Epithelial cell of proximal tubule (primary cell): ENCODE data around the gene CPXM1. TPM values are rescaled to one million over a fixed set of nuclear protein-coding genes. Genes with fewer than 3 reads are reported as not detected.

ENCODE experiments used
- DNase-seq: peaks from one replicate; pipeline ENCODE4 v3.0.0-alpha.2; 2011; ENCODE audit warnings: low read depth
- H3K4me3 ChIP-seq: 2 replicates; pipeline ENCODE4 v1.5.1; 2011; ENCODE audit warnings: low read depth, mild to moderate bottlenecking, low read length
- total RNA-seq: library from RNA; depleted of rRNA; stranded (reverse); fragments of >200 nt; gene quantifications from 2 replicates; pipeline ENCODE4 v1.2.3, GENCODE V29; 2015
- TF ChIP-seq, protein P1 (sequence below): conservative IDR thresholded peaks from 2 replicates; pipeline ENCODE4 v1.5.1; 2012; ENCODE audit warnings: low read depth, mild to moderate bottlenecking, low read length

CPXM1 gene
- total RNA-seq, 1 donor from 2014 or later, result 38.1 TPM

DNA sequence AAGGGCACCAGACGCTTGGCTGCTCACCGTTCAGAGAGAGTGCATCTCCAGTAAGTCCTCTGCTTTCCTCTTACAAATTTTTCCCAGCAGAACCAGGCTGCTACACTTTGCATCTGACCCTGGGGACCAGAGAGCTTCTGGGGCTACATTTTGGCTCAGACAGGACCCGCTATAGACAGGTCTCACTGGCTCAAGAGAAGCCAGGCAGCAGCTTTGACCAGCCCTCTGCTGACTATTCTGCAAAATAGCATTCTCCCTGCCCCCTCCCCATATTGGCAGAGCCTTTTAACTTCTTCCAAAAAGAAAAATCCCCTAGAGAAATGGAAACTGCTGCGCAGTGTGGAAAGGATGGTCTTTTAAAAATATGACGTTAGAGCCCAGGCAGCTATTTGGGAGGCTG, 37.2 kb downstream of the CPXM1 start:
- TF ChIP-seq, protein P1, sequence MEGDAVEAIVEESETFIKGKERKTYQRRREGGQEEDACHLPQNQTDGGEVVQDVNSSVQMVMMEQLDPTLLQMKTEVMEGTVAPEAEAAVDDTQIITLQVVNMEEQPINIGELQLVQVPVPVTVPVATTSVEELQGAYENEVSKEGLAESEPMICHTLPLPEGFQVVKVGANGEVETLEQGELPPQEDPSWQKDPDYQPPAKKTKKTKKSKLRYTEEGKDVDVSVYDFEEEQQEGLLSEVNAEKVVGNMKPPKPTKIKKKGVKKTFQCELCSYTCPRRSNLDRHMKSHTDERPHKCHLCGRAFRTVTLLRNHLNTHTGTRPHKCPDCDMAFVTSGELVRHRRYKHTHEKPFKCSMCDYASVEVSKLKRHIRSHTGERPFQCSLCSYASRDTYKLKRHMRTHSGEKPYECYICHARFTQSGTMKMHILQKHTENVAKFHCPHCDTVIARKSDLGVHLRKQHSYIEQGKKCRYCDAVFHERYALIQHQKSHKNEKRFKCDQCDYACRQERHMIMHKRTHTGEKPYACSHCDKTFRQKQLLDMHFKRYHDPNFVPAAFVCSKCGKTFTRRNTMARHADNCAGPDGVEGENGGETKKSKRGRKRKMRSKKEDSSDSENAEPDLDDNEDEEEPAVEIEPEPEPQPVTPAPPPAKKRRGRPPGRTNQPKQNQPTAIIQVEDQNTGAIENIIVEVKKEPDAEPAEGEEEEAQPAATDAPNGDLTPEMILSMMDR, result no peak
- DNase-seq, result no peak
- H3K4me3 ChIP-seq, result no peak overlapping the region

DNA sequence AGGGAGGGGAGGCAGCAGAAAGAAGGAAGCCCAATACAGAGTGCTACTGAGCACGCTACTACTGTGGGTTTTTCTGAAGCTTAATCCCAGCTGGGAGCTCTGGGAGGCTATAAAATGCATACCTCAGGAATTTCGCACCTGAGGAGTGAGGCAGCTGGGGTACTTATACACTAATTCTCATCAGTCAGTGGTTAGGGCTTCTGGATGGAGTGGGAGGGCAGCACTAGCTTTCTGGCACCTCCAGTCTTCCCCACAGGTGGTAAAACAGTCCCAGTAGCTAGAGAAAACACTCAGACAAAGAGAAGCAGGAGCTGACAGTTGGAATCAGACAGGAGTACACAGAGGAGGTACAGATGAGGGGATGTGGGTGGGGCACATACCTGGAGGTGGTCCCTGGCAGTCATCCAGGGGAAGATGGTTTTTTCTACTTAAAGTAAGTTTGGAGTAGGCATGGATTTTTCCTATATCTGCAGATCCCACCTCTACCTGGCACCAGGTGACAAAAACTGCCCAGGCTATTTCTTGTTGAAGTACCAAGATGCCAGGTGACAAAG, 37.8 kb downstream of the CPXM1 start:
- DNase-seq, result no peak
- TF ChIP-seq, protein P1, result no peak
- H3K4me3 ChIP-seq, result no peak overlapping the region

DNA sequence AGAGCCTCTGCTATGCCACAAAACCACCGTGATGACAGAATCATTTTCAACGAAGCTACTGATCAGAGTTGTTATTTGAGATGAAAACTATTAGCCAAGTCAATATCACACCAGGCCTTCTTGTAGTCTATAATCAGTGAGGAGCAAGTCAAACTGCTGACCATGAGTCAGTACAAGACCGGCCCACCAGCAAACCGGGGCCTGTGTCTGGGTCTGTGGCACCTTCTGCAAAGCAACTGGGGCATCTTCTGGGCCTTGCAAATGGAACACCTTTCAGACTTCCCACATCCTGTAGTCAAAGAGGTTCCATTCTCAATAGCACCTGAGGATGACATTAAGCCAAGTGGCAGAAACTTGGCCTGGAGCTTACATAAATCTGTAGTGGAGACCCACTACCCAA, 38.5 kb downstream of the CPXM1 start:
- TF ChIP-seq, protein P1, result no peak
- H3K4me3 ChIP-seq, result no peak overlapping the region
- no peak for DNase-seq

DNA sequence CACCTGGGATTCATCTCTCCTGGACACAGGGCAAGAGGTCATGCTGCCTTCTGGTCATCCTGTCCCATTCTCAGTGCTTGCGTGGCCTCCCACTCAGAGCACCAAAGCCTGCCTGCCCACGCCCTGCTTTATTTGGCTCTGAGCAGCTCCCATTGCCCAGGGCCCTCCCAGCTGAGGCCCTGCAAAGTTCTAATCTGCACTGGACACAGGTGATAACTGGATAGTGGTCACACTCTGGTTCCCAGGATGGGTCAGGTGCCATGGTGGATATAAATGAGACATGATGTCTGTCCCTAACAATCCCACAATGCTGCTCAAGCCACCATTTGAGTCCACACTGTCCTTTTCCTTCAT, 39.5 kb downstream of the CPXM1 start:
- H3K4me3 ChIP-seq, result no peak overlapping the region
- DNase-seq, result no peak
- TF ChIP-seq, protein P1, result no peak

DNA sequence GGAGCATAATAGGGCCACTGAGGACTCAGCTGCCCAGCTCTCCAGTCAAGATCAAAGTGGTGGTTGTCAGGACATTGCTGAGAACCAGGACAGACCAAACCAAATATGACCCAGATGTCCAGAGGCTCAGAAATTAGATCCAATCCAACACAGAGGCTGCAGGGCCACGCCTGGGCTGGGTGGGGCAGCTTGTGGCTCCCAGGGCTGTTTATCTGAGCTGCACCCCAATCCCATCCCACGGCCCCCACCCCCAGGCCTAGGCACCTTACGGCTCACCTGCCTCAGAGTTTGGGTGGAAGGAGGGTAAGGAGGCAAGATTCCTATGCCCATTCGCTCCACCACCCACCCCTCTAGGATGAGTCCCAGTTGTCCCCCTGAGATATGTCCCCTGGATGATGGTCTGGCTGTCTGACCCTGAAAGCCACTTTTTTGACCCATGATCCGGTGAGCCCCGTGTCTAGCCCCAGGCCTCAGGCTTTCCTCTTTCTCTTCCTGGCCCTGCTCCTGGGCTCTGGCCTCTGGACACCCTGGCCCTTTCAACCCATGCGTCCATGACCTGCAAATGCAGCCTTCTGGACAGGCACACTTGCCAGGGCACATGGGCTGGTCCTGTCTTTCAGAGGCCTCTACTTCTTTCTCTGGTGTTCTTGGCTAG, 40.0 kb downstream of the CPXM1 start:
- no peak for DNase-seq
- TF ChIP-seq, protein P1, result no peak
- H3K4me3 ChIP-seq, result no peak overlapping the region

DNA sequence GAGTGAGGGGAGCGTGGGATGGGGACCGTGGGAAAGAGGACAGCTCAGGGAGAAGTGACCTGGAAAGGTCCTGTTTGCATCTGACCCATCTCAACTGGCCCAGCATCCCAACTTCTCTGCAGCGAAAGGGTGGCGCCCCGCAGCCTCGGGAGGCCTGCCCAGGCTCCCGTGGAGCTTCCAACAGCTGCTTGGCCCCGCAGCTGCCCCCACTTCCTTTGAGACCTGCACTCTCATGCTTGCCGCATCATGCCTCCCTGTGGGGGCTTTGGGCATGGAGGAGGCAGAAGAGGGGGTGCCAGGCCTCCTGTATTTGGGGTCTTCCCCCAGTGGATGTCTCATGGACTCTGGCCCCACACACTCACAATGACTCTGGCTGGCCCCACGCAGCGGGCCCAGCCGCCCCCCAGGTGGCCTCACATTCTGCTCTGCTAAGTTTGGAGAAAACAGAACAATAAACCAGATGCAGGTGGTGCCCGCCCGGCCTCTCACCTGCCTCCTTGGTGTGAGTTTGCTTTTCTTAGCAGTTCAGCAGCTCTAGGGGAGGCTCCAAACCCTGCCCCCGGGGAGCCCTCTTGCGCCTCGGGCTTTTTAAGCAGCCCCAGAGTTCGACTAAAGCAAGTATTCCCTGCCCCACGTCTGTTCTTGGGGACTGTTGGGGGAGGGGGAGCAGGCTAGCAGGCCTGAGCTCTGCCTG, 40.7 kb downstream of the CPXM1 start:
- H3K4me3 ChIP-seq, result no peak overlapping the region
- TF ChIP-seq, protein P1, result no peak
- no peak for DNase-seq
